ENCODE results near the gene VARS1.

- TF ChIP-seq, protein P1, sequence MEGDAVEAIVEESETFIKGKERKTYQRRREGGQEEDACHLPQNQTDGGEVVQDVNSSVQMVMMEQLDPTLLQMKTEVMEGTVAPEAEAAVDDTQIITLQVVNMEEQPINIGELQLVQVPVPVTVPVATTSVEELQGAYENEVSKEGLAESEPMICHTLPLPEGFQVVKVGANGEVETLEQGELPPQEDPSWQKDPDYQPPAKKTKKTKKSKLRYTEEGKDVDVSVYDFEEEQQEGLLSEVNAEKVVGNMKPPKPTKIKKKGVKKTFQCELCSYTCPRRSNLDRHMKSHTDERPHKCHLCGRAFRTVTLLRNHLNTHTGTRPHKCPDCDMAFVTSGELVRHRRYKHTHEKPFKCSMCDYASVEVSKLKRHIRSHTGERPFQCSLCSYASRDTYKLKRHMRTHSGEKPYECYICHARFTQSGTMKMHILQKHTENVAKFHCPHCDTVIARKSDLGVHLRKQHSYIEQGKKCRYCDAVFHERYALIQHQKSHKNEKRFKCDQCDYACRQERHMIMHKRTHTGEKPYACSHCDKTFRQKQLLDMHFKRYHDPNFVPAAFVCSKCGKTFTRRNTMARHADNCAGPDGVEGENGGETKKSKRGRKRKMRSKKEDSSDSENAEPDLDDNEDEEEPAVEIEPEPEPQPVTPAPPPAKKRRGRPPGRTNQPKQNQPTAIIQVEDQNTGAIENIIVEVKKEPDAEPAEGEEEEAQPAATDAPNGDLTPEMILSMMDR (conservative IDR thresholded peaks at IDR 0.05; ENCODE audit: low read depth in 2 of 2), result no peak
- TF ChIP-seq, protein P2, sequence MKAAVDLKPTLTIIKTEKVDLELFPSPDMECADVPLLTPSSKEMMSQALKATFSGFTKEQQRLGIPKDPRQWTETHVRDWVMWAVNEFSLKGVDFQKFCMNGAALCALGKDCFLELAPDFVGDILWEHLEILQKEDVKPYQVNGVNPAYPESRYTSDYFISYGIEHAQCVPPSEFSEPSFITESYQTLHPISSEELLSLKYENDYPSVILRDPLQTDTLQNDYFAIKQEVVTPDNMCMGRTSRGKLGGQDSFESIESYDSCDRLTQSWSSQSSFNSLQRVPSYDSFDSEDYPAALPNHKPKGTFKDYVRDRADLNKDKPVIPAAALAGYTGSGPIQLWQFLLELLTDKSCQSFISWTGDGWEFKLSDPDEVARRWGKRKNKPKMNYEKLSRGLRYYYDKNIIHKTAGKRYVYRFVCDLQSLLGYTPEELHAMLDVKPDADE (IDR thresholded peaks at IDR 0.05), result no peak
These were observed 2.8 kb downstream of the VARS1 start for GRCh38 chr6:31792761-31793171.

Data from GM23338 (cell line).